ENCODE data around the gene TLR7.

Gene TLR7

GRCh38 chrX:12930150-12930549 lies 63.3 kb downstream of the TLR7 start:
- DNase-seq (ENCODE audit: low spot score) = no peak

DNA sequence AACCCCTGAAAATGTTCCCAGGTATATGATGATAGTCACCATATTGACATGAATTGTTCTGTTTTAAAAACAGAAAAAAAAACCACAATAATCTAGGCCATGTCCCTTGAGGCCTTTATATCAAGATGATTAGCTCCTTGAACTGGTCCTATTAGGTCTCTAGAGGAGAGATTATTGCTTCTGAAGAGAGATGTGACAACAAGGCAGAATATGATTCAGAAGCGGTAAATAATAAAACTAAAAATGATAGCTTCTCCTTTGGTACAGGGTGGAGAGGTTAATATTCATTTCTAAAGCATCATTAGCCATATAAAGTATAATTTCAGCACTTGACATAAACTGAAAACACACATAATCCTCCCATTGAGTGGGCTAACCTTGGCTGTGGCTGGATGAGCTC lies 65.4 kb downstream of the TLR7 start:
- DNase-seq (ENCODE audit: low spot score) = no peak

- DNase-seq (ENCODE audit: low spot score) = no peak
These were observed 68.0 kb downstream of the TLR7 start for GRCh38 chrX:12934850-12935249.

DNA sequence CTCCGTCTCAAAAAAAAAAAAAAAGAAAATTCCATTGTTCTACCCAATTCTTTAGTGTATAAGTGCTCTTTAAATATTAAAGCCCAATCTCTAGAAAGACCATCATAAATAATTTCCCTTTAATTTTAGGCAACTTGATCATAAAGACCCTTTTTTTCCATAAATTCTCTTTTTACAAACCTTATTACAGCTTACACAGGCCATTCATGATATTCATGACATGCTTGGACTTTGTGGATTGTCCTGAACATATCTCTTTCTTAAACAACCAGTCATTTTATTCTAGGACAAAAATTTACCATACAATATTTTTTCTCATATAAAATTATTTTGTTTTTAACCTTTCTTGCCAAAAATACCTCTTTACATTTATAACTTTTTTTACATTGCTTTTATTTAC lies 70.1 kb downstream of the TLR7 start:
- no peak for DNase-seq (ENCODE audit: low spot score)

All from left forelimb (tissue), 1 donor.